Measurements from ENCODE around the gene PDLIM7.
A peak's percentile ranks its signal among the peaks of the same experiment; 100 is the strongest.

Gene PDLIM7

DNA sequence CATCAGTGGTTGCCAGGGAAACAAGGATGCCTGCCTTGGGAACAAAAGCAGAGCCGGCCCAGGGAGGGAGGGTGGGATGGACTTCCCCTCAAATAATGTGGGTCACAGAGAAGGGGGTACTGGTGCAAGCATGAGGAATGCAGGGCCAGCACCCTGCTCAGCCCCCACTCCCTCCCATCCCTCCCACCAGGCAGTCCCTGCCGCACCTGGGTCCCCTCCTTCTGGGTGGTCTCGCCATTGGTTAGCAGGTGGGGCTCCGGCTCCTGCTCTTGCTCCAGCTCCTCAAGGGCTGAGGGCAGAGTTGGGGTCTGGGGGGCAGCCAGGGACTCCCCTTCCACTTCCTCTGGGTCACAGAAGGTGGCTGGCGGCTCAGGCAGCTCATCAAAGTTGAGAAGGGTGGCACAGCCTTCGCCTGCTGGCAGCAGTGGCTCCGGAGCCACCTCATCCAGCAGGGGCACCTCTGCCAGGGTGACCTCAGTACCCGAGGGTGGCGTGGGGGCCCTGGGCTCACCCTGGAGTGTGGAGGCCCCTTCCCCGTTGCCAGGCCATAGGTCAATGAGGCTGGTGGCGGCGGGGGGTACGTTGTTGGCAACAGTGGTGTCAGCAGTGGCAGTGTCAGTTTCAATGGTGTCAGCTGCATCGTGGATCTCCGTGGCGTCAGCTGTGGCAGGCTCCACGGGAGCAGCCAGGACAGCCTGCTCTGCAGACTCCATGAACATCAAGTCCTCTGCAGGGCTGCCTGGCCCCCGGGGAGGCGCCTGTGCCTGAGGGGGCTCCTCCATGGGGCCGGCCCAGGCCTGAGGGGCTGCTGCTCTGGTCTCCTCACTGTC, 39.3 kb downstream of the PDLIM7 start:
- Histone ChIP-seq H3K27ac (ENCODE audit: low read depth, low read length) (no peak overlapping the region), H3K4ac (ENCODE audit: low read depth, low read length) (no peak overlapping the region), H3K4me2 (ENCODE audit: low read length) (no peak overlapping the region), H3K79me1 (ENCODE audit: low read length) (no peaks in the 10 kb centered on the region), H2AK5ac (ENCODE audit: low read length) (no peak overlapping the region), H3K56ac (ENCODE audit: low read length) (no peak overlapping the region), H2BK5ac (ENCODE audit: low read length) (no peak overlapping the region), H2BK120ac (ENCODE audit: low read depth, low read length) (no peak overlapping the region), H3K18ac (ENCODE audit: low read length) (no peak overlapping the region), H2BK15ac (replicated peaks; ENCODE audit: low read depth) (no peak overlapping the region), H4K8ac (ENCODE audit: low read depth, low read length) (no peak overlapping the region), H3K36me3 (ENCODE audit: control insufficient read depth, insufficient read depth, low read length) (peaks cover 19% of the 10 kb centered on the region), H3K23ac (ENCODE audit: low read length) (no peak overlapping the region), H3K9ac (ENCODE audit: low read length) (no peak overlapping the region), H3K4me1 (ENCODE audit: control insufficient read depth, low read depth, low read length) (no peaks in the 10 kb centered on the region), H3K79me2 (ENCODE audit: control insufficient read depth, insufficient read depth, low read length) (no peaks in the 10 kb centered on the region), H4K5ac (ENCODE audit: low read length) (no peak overlapping the region), H3K4me3 (ENCODE audit: low read length) (no peak overlapping the region), H3K27me3 (ENCODE audit: insufficient read depth, low read length, poor library complexity) (no peaks in the 10 kb centered on the region)
- no peak for DNase-seq
- no CpG with 5 or more reads among the region's 20 CpGs for WGBS (ENCODE audit: extremely low coverage, insufficient coverage, low lambda C conversion rate)

DNA sequence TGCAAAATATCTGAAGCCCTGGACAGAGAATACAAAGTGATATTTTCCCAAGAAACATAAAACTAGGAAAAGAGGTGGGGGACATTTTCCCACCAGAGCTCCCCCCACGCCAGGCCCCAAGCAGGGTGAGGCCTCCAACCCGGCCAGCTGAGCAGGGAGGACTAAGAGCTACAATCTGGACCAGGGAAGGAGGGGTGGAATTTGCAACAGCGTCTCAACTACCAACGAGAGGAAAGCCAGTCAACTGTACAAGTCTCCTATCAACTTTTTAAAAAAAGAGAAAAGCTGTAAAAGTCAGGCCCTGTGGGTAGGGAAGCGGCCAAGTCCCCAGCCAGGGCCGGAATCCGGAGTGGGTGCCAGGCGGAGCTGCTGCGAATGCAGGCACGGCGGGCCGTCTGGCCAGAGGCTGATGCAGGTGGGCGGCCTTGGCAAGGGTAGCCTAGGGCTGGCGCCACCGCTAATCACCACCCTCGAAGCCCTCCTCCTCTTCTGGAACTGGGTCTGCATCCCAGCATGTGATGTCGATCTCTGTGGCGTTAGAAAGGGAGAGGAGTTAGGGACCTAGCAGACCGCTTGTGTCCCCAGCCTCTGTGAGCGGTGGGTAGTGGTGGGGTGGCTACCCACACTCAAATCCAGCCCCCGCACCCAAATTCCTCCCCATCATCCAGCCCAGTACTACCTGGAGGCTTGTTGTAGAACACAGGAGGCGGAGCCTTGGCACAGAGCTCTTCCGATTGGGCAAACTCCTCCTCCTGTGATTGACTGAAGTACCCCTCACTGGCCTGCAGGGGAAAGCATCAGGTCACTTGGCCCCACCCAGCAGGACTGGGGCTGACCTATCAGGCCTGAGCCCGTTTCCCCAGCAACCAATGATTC, 40.2 kb downstream of the PDLIM7 start:
- Histone ChIP-seq H2BK5ac (ENCODE audit: low read length) (no peak overlapping the region), H3K36me3 (ENCODE audit: control insufficient read depth, insufficient read depth, low read length) (peaks cover 18% of the 10 kb centered on the region), H2AK5ac (ENCODE audit: low read length) (no peak overlapping the region), H3K4me1 (ENCODE audit: control insufficient read depth, low read depth, low read length) (no peaks in the 10 kb centered on the region), H3K27ac (ENCODE audit: low read depth, low read length) (no peak overlapping the region), H3K79me2 (ENCODE audit: control insufficient read depth, insufficient read depth, low read length) (no peaks in the 10 kb centered on the region), H3K4me3 (ENCODE audit: low read length) (no peak overlapping the region), H2BK15ac (replicated peaks; ENCODE audit: low read depth) (no peak overlapping the region), H3K27me3 (ENCODE audit: insufficient read depth, low read length, poor library complexity) (no peaks in the 10 kb centered on the region), H4K8ac (ENCODE audit: low read depth, low read length) (no peak overlapping the region), H4K5ac (ENCODE audit: low read length) (no peak overlapping the region), H3K56ac (ENCODE audit: low read length) (no peak overlapping the region), H3K4me2 (ENCODE audit: low read length) (no peak overlapping the region), H3K9ac (ENCODE audit: low read length) (no peak overlapping the region), H3K4ac (ENCODE audit: low read depth, low read length) (no peak overlapping the region), H3K18ac (ENCODE audit: low read length) (no peak overlapping the region), H3K23ac (ENCODE audit: low read length) (no peak overlapping the region), H3K79me1 (ENCODE audit: low read length) (no peaks in the 10 kb centered on the region), H2BK120ac (ENCODE audit: low read depth, low read length) (no peak overlapping the region)
- peak; percentile 100 for DNase-seq
- WGBS (ENCODE audit: extremely low coverage, insufficient coverage, low lambda C conversion rate): no CpG with 5 or more reads among the region's 24 CpGs

DNA sequence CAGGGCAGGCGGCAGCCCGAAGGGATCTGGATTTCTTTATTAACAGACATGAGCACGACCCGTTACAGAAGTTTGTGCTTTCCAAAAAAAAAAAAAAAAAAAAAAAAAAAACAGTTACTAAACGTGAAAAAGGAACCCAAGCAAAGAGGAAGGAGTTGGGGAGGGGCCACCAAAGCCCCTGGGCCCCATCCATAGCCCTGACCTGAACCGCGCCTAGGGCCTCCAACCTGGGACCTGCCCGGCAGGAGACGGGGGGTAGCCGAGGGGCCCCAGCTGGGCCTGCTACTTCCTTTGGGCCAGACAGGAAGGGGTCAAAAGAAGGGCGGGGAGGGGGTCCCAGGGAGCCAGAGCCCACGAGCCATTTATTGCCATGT, 40.8 kb downstream of the PDLIM7 start:
- Histone ChIP-seq H3K4ac (ENCODE audit: low read depth, low read length) (no peak overlapping the region), H4K8ac (ENCODE audit: low read depth, low read length) (no peak overlapping the region), H3K27ac (ENCODE audit: low read depth, low read length) (no peak overlapping the region), H2BK120ac (ENCODE audit: low read depth, low read length) (no peak overlapping the region), H2AK5ac (ENCODE audit: low read length) (no peak overlapping the region), H3K18ac (ENCODE audit: low read length) (no peak overlapping the region), H2BK5ac (ENCODE audit: low read length) (no peak overlapping the region), H3K79me1 (ENCODE audit: low read length) (no peaks in the 10 kb centered on the region), H3K36me3 (ENCODE audit: control insufficient read depth, insufficient read depth, low read length) (peaks cover 17% of the 10 kb centered on the region), H3K4me3 (ENCODE audit: low read length) (no peak overlapping the region), H3K23ac (ENCODE audit: low read length) (no peak overlapping the region), H3K27me3 (ENCODE audit: insufficient read depth, low read length, poor library complexity) (no peaks in the 10 kb centered on the region), H2BK15ac (replicated peaks; ENCODE audit: low read depth) (no peak overlapping the region), H3K79me2 (ENCODE audit: control insufficient read depth, insufficient read depth, low read length) (no peaks in the 10 kb centered on the region), H4K5ac (ENCODE audit: low read length) (no peak overlapping the region), H3K56ac (ENCODE audit: low read length) (no peak overlapping the region), H3K9ac (ENCODE audit: low read length) (no peak overlapping the region), H3K4me2 (ENCODE audit: low read length) (no peak overlapping the region), H3K4me1 (ENCODE audit: control insufficient read depth, low read depth, low read length) (no peaks in the 10 kb centered on the region)
- WGBS (ENCODE audit: extremely low coverage, insufficient coverage, low lambda C conversion rate): no CpG with 5 or more reads among the region's 12 CpGs
- DNase-seq: no peak

DNA sequence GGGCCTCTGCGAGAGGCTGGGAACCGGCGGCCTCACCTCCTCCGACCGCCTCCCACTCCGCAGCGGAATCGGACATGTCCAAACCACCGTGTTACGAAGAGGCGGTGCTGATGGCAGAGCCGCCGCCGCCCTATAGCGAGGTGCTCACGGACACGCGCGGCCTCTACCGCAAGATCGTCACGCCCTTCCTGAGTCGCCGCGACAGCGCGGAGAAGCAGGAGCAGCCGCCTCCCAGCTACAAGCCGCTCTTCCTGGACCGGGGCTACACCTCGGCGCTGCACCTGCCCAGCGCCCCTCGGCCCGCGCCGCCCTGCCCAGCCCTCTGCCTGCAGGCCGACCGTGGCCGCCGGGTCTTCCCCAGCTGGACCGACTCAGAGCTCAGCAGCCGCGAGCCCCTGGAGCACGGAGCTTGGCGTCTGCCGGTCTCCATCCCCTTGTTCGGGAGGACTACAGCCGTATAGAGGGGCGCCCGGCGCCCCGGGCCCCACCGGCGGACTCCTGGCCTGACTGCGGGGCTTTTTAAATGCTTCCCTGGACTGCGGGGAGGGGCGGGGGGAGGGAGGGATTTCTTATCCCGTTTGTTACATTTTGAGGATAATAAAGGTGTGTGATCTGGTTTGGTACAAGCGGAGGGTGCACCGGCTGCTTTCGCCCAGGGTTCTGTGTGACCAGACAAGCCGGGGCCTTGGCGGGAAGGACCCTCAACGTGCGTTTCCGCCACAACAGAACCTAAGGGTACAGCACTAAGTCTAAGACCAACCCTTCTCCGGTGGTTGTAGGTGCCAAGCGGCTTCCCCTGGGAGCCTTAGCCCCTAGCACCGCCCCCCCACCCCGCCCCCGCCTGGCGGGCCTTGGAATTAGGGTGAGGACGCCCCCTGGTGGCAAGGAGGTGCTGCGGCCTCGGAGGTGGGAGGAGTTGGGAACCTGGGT, 41.5 kb downstream of the PDLIM7 start:
- H2BK5ac ChIP-seq (ENCODE audit: low read length): no peak overlapping the region
- DNase-seq: peak; percentile 94
- no peak overlapping the region for H2BK15ac ChIP-seq (replicated peaks; ENCODE audit: low read depth)
- H3K79me2 ChIP-seq (ENCODE audit: control insufficient read depth, insufficient read depth, low read length): no peaks in the 10 kb centered on the region
- no peak overlapping the region for H3K23ac ChIP-seq (ENCODE audit: low read length)
- H3K36me3 ChIP-seq (ENCODE audit: control insufficient read depth, insufficient read depth, low read length): peaks cover 15% of the 10 kb centered on the region
- H3K4me1 ChIP-seq (ENCODE audit: control insufficient read depth, low read depth, low read length): no peaks in the 10 kb centered on the region
- no peak overlapping the region for H4K8ac ChIP-seq (ENCODE audit: low read depth, low read length)
- no peaks in the 10 kb centered on the region for H3K27me3 ChIP-seq (ENCODE audit: insufficient read depth, low read length, poor library complexity)
- no CpG with 5 or more reads among the region's 76 CpGs for WGBS (ENCODE audit: extremely low coverage, insufficient coverage, low lambda C conversion rate)
- H3K79me1 ChIP-seq (ENCODE audit: low read length): no peaks in the 10 kb centered on the region
- no peak overlapping the region for H4K5ac ChIP-seq (ENCODE audit: low read length)
- H2AK5ac ChIP-seq (ENCODE audit: low read length): no peak overlapping the region
- H3K56ac ChIP-seq (ENCODE audit: low read length): peak overlapping the region; percentile 84
- H2BK120ac ChIP-seq (ENCODE audit: low read depth, low read length): no peak overlapping the region
- H3K27ac ChIP-seq (ENCODE audit: low read depth, low read length): peak overlapping the region; percentile 66
- H3K4ac ChIP-seq (ENCODE audit: low read depth, low read length): no peak overlapping the region
- peak overlapping the region; percentile 70 for H3K4me2 ChIP-seq (ENCODE audit: low read length)
- H3K9ac ChIP-seq (ENCODE audit: low read length): peak overlapping the region; percentile 63
- H3K4me3 ChIP-seq (ENCODE audit: low read length): no peak overlapping the region
- H3K18ac ChIP-seq (ENCODE audit: low read length): peak overlapping the region; percentile 23

DNA sequence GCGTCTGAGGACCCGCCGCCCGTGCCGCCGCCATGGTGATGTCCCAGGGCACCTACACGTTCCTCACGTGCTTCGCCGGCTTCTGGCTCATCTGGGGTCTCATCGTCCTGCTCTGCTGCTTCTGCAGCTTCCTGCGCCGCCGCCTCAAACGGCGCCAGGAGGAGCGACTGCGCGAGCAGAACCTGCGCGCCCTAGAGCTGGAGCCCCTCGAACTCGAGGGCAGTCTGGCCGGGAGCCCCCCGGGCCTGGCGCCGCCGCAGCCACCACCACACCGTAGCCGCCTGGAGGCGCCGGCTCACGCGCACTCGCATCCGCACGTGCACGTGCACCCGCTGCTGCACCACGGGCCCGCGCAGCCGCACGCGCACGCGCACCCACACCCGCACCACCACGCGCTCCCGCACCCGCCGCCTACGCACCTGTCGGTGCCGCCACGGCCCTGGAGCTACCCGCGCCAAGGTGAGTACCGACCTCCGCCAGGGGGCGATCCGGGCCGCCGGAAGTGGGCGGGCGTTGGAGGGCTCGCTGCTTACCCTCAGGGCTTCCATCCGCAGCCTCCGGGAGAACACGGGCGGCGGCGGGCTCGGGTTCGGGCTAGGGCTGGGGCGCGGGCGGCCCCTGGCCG, 42.3 kb downstream of the PDLIM7 start:
- peak overlapping the region; percentile 32 for H3K27ac ChIP-seq (ENCODE audit: low read depth, low read length)
- no peaks in the 10 kb centered on the region for H3K79me1 ChIP-seq (ENCODE audit: low read length)
- no peaks in the 10 kb centered on the region for H3K27me3 ChIP-seq (ENCODE audit: insufficient read depth, low read length, poor library complexity)
- no peak overlapping the region for H2BK15ac ChIP-seq (replicated peaks; ENCODE audit: low read depth)
- no peak overlapping the region for H3K4me3 ChIP-seq (ENCODE audit: low read length)
- no peaks in the 10 kb centered on the region for H3K4me1 ChIP-seq (ENCODE audit: control insufficient read depth, low read depth, low read length)
- no CpG with 5 or more reads among the region's 80 CpGs for WGBS (ENCODE audit: extremely low coverage, insufficient coverage, low lambda C conversion rate)
- peak; percentile 90 for DNase-seq
- H3K9ac ChIP-seq (ENCODE audit: low read length): peak overlapping the region; percentile 67
- H3K56ac ChIP-seq (ENCODE audit: low read length): peak overlapping the region; percentile 86
- peak overlapping the region; percentile 84 for H3K4me2 ChIP-seq (ENCODE audit: low read length)
- no peak overlapping the region for H4K5ac ChIP-seq (ENCODE audit: low read length)
- peak overlapping the region; percentile 57 for H3K23ac ChIP-seq (ENCODE audit: low read length)
- H2BK5ac ChIP-seq (ENCODE audit: low read length): no peak overlapping the region
- H4K8ac ChIP-seq (ENCODE audit: low read depth, low read length): no peak overlapping the region
- peaks cover 11% of the 10 kb centered on the region for H3K36me3 ChIP-seq (ENCODE audit: control insufficient read depth, insufficient read depth, low read length)
- H3K4ac ChIP-seq (ENCODE audit: low read depth, low read length): no peak overlapping the region
- no peaks in the 10 kb centered on the region for H3K79me2 ChIP-seq (ENCODE audit: control insufficient read depth, insufficient read depth, low read length)
- no peak overlapping the region for H2AK5ac ChIP-seq (ENCODE audit: low read length)
- peak overlapping the region; percentile 29 for H3K18ac ChIP-seq (ENCODE audit: low read length)
- H2BK120ac ChIP-seq (ENCODE audit: low read depth, low read length): no peak overlapping the region
